ENCODE data around the gene GRAP2. TPM values are rescaled to one million over a fixed set of nuclear protein-coding genes. Genes with fewer than 3 reads are reported as not detected.

The GRAP2 gene
- total and polyA plus RNA-seq, 9 of the 15 experiments (the other 6 are each of a cell fraction or from before 2014, with no cell fraction given): 4.8 to 88.7 (median 60.4) TPM

DNA sequence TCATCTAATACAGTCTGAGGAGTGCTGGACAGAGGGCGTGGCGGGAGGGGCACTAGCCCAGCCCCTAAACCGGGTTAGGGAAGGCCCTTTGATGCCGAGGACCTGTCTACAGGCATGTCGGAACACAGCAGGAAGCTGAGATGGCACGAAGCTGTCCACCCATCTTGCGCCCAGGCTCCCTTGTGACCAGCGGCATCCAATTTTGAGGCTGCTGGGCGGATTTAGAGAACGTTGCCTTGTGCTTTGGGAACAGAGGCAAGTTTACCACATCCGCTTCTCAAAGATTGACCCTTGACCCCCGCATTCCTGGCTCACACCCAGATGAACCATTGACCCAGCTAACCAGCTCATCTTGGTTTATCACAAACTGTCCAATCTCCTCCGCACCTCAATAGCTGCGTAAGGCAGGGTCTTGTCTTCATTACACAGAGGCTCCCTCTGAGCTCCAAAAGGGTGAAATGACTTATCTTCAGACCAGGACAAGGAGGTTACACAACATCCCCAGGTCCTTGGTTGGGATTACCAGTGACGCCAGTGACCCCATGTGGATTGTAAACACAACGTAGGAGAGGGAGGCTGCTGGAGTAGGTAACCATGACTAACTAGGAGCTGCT, 98.4 kb downstream of the GRAP2 start (continued):
- TF ChIP-seq SAFB (IDR thresholded peaks at IDR 0.05; ENCODE audit: borderline replicate concordance, low read depth, low read length) (no peak), HNRNPK (IDR thresholded peaks at IDR 0.05; ENCODE audit: low read depth, low read length, poor library complexity, severe bottlenecking) (no peak), SMAD4 (CRISPR knock-in tag; conservative IDR thresholded peaks at IDR 0.05) (peak; percentile 72), ZNF12 (CRISPR knock-in tag; IDR thresholded peaks at IDR 0.05) (no peak), NR4A1 (CRISPR knock-in tag; IDR thresholded peaks at IDR 0.05) (no peak), NR4A1 (tag; IDR thresholded peaks at IDR 0.05) (no peak), SRSF9 (IDR thresholded peaks at IDR 0.05; ENCODE audit: borderline replicate concordance, low read depth, low read length) (no peak), CHCHD3 (CRISPR knock-in tag; IDR thresholded peaks at IDR 0.05) (no peak), CCAR2 (IDR thresholded peaks at IDR 0.05; ENCODE audit: low read depth, low read length) (no peak), IRF2 (CRISPR knock-in tag; IDR thresholded peaks at IDR 0.05) (no peak), BRD4 (IDR thresholded peaks at IDR 0.05) (no peak), EZH2 (IDR thresholded peaks at IDR 0.05; ENCODE audit: borderline replicate concordance, low read depth, low read length) (no peak), JUN (IDR thresholded peaks at IDR 0.05; ENCODE audit: borderline replicate concordance, low read depth, low read length) (no peak), JUN (CRISPR knock-in tag; IDR thresholded peaks at IDR 0.05; ENCODE audit: borderline replicate concordance) (no peak), SREBF2 (CRISPR knock-in tag; IDR thresholded peaks at IDR 0.05) (no peak), ZNF77 (CRISPR knock-in tag; IDR thresholded peaks at IDR 0.05) (no peak), ZNF134 (CRISPR knock-in tag; conservative IDR thresholded peaks at IDR 0.05) (no peak), COPS2 (conservative IDR thresholded peaks at IDR 0.05) (no peak), NCOA2 (IDR thresholded peaks at IDR 0.05; ENCODE audit: partially characterized antibody in 2 of 2) (no peak), ZNF444 (CRISPR knock-in tag; IDR thresholded peaks at IDR 0.05) (no peak)
- TF ChIP-seq, protein P1, sequence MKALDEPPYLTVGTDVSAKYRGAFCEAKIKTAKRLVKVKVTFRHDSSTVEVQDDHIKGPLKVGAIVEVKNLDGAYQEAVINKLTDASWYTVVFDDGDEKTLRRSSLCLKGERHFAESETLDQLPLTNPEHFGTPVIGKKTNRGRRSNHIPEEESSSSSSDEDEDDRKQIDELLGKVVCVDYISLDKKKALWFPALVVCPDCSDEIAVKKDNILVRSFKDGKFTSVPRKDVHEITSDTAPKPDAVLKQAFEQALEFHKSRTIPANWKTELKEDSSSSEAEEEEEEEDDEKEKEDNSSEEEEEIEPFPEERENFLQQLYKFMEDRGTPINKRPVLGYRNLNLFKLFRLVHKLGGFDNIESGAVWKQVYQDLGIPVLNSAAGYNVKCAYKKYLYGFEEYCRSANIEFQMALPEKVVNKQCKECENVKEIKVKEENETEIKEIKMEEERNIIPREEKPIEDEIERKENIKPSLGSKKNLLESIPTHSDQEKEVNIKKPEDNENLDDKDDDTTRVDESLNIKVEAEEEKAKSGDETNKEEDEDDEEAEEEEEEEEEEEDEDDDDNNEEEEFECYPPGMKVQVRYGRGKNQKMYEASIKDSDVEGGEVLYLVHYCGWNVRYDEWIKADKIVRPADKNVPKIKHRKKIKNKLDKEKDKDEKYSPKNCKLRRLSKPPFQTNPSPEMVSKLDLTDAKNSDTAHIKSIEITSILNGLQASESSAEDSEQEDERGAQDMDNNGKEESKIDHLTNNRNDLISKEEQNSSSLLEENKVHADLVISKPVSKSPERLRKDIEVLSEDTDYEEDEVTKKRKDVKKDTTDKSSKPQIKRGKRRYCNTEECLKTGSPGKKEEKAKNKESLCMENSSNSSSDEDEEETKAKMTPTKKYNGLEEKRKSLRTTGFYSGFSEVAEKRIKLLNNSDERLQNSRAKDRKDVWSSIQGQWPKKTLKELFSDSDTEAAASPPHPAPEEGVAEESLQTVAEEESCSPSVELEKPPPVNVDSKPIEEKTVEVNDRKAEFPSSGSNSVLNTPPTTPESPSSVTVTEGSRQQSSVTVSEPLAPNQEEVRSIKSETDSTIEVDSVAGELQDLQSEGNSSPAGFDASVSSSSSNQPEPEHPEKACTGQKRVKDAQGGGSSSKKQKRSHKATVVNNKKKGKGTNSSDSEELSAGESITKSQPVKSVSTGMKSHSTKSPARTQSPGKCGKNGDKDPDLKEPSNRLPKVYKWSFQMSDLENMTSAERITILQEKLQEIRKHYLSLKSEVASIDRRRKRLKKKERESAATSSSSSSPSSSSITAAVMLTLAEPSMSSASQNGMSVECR (CRISPR knock-in tag; IDR thresholded peaks at IDR 0.05): no peak
- TF ChIP-seq, protein P2, sequence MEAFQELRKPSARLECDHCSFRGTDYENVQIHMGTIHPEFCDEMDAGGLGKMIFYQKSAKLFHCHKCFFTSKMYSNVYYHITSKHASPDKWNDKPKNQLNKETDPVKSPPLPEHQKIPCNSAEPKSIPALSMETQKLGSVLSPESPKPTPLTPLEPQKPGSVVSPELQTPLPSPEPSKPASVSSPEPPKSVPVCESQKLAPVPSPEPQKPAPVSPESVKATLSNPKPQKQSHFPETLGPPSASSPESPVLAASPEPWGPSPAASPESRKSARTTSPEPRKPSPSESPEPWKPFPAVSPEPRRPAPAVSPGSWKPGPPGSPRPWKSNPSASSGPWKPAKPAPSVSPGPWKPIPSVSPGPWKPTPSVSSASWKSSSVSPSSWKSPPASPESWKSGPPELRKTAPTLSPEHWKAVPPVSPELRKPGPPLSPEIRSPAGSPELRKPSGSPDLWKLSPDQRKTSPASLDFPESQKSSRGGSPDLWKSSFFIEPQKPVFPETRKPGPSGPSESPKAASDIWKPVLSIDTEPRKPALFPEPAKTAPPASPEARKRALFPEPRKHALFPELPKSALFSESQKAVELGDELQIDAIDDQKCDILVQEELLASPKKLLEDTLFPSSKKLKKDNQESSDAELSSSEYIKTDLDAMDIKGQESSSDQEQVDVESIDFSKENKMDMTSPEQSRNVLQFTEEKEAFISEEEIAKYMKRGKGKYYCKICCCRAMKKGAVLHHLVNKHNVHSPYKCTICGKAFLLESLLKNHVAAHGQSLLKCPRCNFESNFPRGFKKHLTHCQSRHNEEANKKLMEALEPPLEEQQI (IDR thresholded peaks at IDR 0.05): no peak
- TF ChIP-seq, protein P3, sequence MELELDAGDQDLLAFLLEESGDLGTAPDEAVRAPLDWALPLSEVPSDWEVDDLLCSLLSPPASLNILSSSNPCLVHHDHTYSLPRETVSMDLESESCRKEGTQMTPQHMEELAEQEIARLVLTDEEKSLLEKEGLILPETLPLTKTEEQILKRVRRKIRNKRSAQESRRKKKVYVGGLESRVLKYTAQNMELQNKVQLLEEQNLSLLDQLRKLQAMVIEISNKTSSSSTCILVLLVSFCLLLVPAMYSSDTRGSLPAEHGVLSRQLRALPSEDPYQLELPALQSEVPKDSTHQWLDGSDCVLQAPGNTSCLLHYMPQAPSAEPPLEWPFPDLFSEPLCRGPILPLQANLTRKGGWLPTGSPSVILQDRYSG (tag; conservative IDR thresholded peaks at IDR 0.05; ENCODE audit: low read depth): no peak

Measured in K562 (cell line).